HFFc6 (cell line): ENCODE data around the gene TMEM119. TPM values are rescaled to one million over a fixed set of nuclear protein-coding genes. Genes with fewer than 3 reads are reported as not detected.

ENCODE experiments used
- DNase-seq: peaks from one replicate; pipeline ENCODE4 v3.0.0-alpha.2; 2018
- H3K27ac Mint-ChIP-seq: 2 replicates; pipeline ENCODE4 v1.8.0; 2020; ENCODE audit warnings: mild to moderate bottlenecking, mixed read lengths
- H3K27me3 Mint-ChIP-seq: 2 replicates; pipeline ENCODE4 v1.8.0; 2021; ENCODE audit warnings: mild to moderate bottlenecking, moderate library complexity, mixed read lengths; ENCODE audit not compliant: insufficient read depth
- H3K36me3 Mint-ChIP-seq: 2 replicates; pipeline ENCODE4 v1.8.0; 2021; ENCODE audit warnings: low read depth, mixed read lengths
- H3K4me1 Mint-ChIP-seq: 2 replicates; pipeline ENCODE4 v1.8.0; 2020; ENCODE audit warnings: low read depth, mixed read lengths
- H3K4me3 Mint-ChIP-seq: 2 replicates; pipeline ENCODE4 v1.8.0; 2020; ENCODE audit warnings: mild to moderate bottlenecking, moderate library complexity, mixed read lengths
- H3K9me3 Mint-ChIP-seq: 2 replicates; pipeline ENCODE4 v1.8.0; 2020; ENCODE audit warnings: mild to moderate bottlenecking, mixed read lengths
- CTCF ChIP-seq: fragments of 200-600 bp; sonication (generic); IDR thresholded peaks from 2 replicates; pipeline ENCODE4 v1.5.0; 2021; ENCODE audit warnings: antibody characterized with exemption, mild to moderate bottlenecking
- total RNA-seq, 6 experiments: library from RNA; stranded (reverse); fragmentation: NEBNext Ultra II Directional; extraction: Animal tissue kit (Norgen Biotek cat#: 25700); gene quantifications; 2 replicates in 1 of 6; 3 replicates in 5 of 6; pipeline ENCODE4 v1.2.3, GENCODE V29; 2021

Gene TMEM119
- total RNA-seq, 6 experiments from 2014 or later = 11.9 to 22.2 (median 19.1) TPM

DNA sequence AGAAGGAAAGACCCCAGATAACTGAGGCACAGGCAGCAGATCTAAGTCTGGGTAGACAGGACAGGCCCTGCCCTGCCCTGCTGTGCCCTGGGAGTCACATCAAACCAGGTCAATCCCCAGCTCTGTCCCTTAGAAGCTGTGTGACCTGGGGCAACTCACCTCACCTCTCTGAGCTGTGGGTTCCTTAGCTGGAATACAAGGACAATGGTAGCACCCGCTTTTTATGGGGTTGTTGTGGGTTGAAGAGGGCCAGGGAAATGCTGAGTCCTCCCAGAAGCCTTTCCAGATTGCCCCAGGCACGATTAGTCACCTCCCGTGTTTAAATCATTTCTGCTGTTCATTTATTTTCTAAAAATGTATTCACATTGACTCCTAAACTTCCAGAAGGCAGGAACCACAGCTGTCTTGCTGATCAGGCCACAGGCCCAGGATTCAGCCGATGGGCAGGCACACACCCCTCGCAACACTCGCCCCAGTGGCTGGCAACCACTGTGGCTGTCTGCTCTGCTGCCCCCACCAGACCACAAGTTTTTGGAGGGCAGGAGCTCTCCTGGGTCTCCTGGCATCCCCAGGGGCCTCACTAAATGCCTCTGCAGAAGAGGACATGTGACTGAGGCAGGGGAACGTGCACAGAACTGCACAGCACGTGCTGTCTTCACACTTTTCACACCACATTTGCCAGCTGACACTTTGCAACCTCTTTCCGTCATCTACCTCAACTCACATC, 32.8 kb upstream of the TMEM119 start:
- no peak; the same call in 1 of the 2 replicates for TF ChIP-seq CTCF
- peak overlapping the region; percentile 92 for H3K27ac Mint-ChIP-seq
- H3K4me1 Mint-ChIP-seq = peaks cover 49% of the 10 kb centered on the region
- peaks cover 13% of the 10 kb centered on the region for H3K27me3 Mint-ChIP-seq
- no peaks in the 10 kb centered on the region for H3K36me3 Mint-ChIP-seq
- DNase-seq = peak; percentile 93
- H3K4me3 Mint-ChIP-seq = peak overlapping the region; percentile 57
- H3K9me3 Mint-ChIP-seq = no peaks in the 10 kb centered on the region

DNA sequence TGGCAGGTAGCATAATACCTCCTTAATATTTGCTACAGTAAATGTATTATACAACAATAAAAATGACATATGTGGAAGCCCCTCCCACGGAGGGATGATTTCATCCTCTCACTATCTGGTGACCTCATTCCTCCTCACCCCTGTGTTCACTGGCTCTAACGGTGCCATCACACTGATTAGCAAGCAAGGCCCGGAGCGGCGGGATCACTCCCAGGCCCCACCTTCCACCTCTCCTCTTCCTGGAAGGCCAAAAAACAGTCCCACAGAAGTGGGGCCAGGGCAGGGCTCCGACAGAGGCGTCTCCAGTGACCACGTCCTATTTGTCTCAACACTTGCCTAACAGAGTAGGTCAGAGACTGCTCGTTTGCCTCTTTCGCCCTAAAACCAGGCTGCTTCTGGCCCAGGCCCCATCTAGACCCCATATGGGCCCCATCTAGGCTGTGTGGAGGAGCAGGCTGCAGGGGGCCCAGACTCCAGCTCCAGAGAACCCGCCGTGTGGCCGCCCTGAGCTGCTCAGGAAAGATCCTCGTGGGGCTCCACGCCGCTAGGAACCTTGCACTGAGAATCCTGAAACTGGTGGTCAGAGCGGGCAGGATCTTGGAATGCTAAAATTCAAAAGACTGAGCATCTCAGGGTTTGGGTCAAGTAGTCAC, 32.1 kb upstream of the TMEM119 start:
- H3K4me3 Mint-ChIP-seq = peak overlapping the region; percentile 57
- peaks cover 49% of the 10 kb centered on the region for H3K4me1 Mint-ChIP-seq
- peak; percentile 85 for DNase-seq
- no peaks in the 10 kb centered on the region for H3K9me3 Mint-ChIP-seq
- H3K36me3 Mint-ChIP-seq = no peaks in the 10 kb centered on the region
- peak overlapping the region; percentile 92 for H3K27ac Mint-ChIP-seq
- peaks cover 12% of the 10 kb centered on the region for H3K27me3 Mint-ChIP-seq
- TF ChIP-seq CTCF = no peak

GRCh38 chr12:108629151-108629550, 31.3 kb upstream of the TMEM119 start:
- Mint-ChIP-seq H3K27ac (peak overlapping the region; percentile 92), H3K9me3 (no peaks in the 10 kb centered on the region), H3K4me3 (peak overlapping the region; percentile 45; the same call in 1 of the 2 replicates), H3K27me3 (peaks cover 10% of the 10 kb centered on the region), H3K4me1 (peaks cover 49% of the 10 kb centered on the region), H3K36me3 (no peaks in the 10 kb centered on the region)
- no peak for TF ChIP-seq CTCF
- DNase-seq = no peak

DNA sequence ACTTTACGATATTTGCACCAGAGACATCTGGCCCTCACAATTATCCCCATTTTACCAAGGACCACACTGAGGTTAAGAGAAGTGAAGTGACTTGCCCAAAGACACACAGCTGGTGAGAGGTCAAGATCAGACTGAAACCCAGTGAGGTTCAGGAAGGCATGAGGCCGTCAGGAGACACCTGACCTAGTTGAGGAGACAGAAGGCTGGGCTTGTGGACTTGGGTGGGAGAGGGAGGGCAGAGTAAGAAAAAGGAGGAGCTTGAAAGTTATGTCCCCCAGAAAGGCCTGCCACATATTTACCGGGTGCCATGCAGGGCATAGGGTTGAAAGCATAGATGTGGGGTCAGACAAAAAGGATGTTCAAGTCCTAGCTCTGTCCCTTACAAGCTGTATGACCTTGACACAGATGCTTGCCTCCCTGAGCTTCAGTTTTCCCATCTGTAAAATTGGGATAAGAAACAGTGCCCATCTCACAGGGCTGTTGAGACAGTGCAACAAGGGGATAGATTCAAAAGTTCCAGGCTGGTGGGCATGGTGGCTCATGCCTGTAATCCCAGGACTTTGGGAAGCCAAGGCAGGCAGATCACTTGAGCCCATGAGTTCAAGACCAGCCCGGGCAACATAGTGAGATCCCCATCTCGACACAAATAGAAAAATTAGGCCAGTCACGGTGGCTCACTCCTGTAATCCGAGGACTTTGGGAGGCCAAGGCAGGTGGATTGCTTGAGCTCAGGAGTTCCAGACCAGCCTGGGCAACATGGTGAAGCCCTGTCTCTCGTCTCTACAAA, 29.4 kb upstream of the TMEM119 start:
- TF ChIP-seq CTCF = no peak
- no peak for DNase-seq
- no peak overlapping the region for H3K4me3 Mint-ChIP-seq

DNA sequence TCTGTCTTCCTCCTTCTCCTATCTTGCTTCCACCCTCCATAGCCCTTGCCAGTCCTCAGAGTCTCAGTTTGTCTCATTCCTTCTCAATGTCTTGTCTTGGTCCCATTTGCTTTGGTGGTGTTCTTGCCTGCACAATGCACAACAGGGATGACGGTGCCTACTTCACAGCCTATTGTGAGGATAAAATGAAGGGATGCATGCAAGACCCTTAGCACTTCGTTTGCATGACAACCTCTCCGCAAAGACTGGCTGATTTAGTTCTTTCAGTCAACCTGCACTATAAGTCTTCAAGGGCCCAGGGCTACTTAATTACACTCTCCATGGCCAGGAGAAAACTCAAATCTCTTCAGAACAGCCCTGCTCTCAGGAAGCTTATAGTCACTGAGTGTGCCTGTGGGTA, 27.3 kb upstream of the TMEM119 start:
- H3K4me3 Mint-ChIP-seq = no peak overlapping the region
- no peak overlapping the region for H3K27ac Mint-ChIP-seq
- no peak for DNase-seq
- no peak for TF ChIP-seq CTCF
- peaks cover 31% of the 10 kb centered on the region for H3K4me1 Mint-ChIP-seq
- peaks cover 1% of the 10 kb centered on the region for H3K27me3 Mint-ChIP-seq
- H3K9me3 Mint-ChIP-seq = no peaks in the 10 kb centered on the region
- H3K36me3 Mint-ChIP-seq = peaks cover 10% of the 10 kb centered on the region; the same call in 1 of the 2 replicates

More for the DNA sequence above, 29.4 kb upstream of the TMEM119 start:
- Mint-ChIP-seq H3K36me3 (peaks cover 9% of the 10 kb centered on the region; the same call in 1 of the 2 replicates), H3K27me3 (peaks cover 7% of the 10 kb centered on the region), H3K9me3 (no peaks in the 10 kb centered on the region), H3K27ac (no peak overlapping the region; the same call in 1 of the 2 replicates), H3K4me1 (peaks cover 49% of the 10 kb centered on the region)
